ENCODE data around the gene FOSL2. TPM values are rescaled to one million over a fixed set of nuclear protein-coding genes. Genes with fewer than 3 reads are reported as not detected.
A peak's percentile ranks its signal among the peaks of the same experiment; 100 is the strongest.

The FOSL2 gene
- polyA plus RNA-seq, 1 donor (not counting 4 experiments of a cell fraction or from before 2014, with no cell fraction given) = 24.1 TPM

GRCh38 chr2:28381225-28382180, 11.2 kb upstream of the FOSL2 start:
- Histone ChIP-seq H3K27ac (ENCODE audit: control insufficient read depth, insufficient read depth, low read length) (no peak overlapping the region), H3K79me2 (ENCODE audit: control insufficient read depth, insufficient read depth, low read length) (no peaks in the 10 kb centered on the region), H3K4me3 (ENCODE audit: control insufficient read depth in 2 of 3, extremely low read depth in 1 of 3, insufficient read depth in 2 of 3, low read depth in 1 of 3, low read length in 3 of 3) (no peak overlapping the region), H3K4me1 (ENCODE audit: control insufficient read depth, extremely low read depth, insufficient read depth, low read length) (peaks cover 31% of the 10 kb centered on the region), H3K4me2 (ENCODE audit: control insufficient read depth, extremely low read depth, insufficient read depth, low read depth, low read length) (no peak overlapping the region), H3K9ac (ENCODE audit: control insufficient read depth, extremely low read depth, insufficient read depth, low read length) (no peak overlapping the region), H2AFZ (ENCODE audit: control insufficient read depth, low read length) (no peak overlapping the region), H3K9me1 (ENCODE audit: control insufficient read depth, extremely low read depth, insufficient read depth, low read length) (no peaks in the 10 kb centered on the region), H3K27me3 (ENCODE audit: control insufficient read depth, extremely low read depth, insufficient read depth, low read length) (no peaks in the 10 kb centered on the region), H4K20me1 (ENCODE audit: control insufficient read depth, extremely low read depth, insufficient read depth, low read length) (no peaks in the 10 kb centered on the region), H3K9me3 (ENCODE audit: control insufficient read depth, low read depth, low read length) (no peaks in the 10 kb centered on the region), H3K36me3 (ENCODE audit: control insufficient read depth in 2 of 2, extremely low read depth in 1 of 2, insufficient read depth in 2 of 2, low read length in 2 of 2) (no peaks in the 10 kb centered on the region)
- dilution Hi-C loops (cut with MboI; ENCODE audit: extremely low pct_ligation_motif_present, low sequenced_read_pairs) = no loop called here
- FAIRE-seq (no peak), DNase-seq (ENCODE audit: low read depth, low spot score) (no peak)
- TF ChIP-seq EZH2 (IDR thresholded peaks at IDR 0.05; ENCODE audit: low read length) = no peak
- TF ChIP-seq CTCF (optimal IDR thresholded peaks at IDR 0.05 in 1 of 3, IDR thresholded peaks at IDR 0.05 in 1 of 3, conservative IDR thresholded peaks at IDR 0.05 in 1 of 3; ENCODE audit: extremely low read depth in 1 of 3, insufficient read depth in 2 of 3, low read length in 3 of 3) = no peak

GRCh38 chr2:28382755-28383154, 9.9 kb upstream of the FOSL2 start:
- Histone ChIP-seq H3K4me1 (ENCODE audit: control insufficient read depth, extremely low read depth, insufficient read depth, low read length) (peaks cover 26% of the 10 kb centered on the region), H4K20me1 (ENCODE audit: control insufficient read depth, extremely low read depth, insufficient read depth, low read length) (no peaks in the 10 kb centered on the region)
- dilution Hi-C loops (cut with MboI; ENCODE audit: extremely low pct_ligation_motif_present, low sequenced_read_pairs) = no loop called here

More at GRCh38 chr2:28382755-28383154, 9.9 kb upstream of the FOSL2 start:
- no peaks in the 10 kb centered on the region for H3K79me2 ChIP-seq (ENCODE audit: control insufficient read depth, insufficient read depth, low read length)
- no peak for TF ChIP-seq CTCF (optimal IDR thresholded peaks at IDR 0.05 in 1 of 3, IDR thresholded peaks at IDR 0.05 in 1 of 3, conservative IDR thresholded peaks at IDR 0.05 in 1 of 3; ENCODE audit: extremely low read depth in 1 of 3, insufficient read depth in 2 of 3, low read length in 3 of 3)
- TF ChIP-seq EZH2 (IDR thresholded peaks at IDR 0.05; ENCODE audit: low read length) = no peak
- FAIRE-seq = no peak
- H3K9ac ChIP-seq (ENCODE audit: control insufficient read depth, extremely low read depth, insufficient read depth, low read length) = no peak overlapping the region
- no peak overlapping the region for H3K27ac ChIP-seq (ENCODE audit: control insufficient read depth, insufficient read depth, low read length)
- H3K9me1 ChIP-seq (ENCODE audit: control insufficient read depth, extremely low read depth, insufficient read depth, low read length) = no peaks in the 10 kb centered on the region
- peak overlapping the region; percentile 8 for H2AFZ ChIP-seq (ENCODE audit: control insufficient read depth, low read length)
- H3K9me3 ChIP-seq (ENCODE audit: control insufficient read depth, low read depth, low read length) = no peaks in the 10 kb centered on the region
- no peak for DNase-seq (ENCODE audit: low read depth, low spot score)
- H3K36me3 ChIP-seq (ENCODE audit: control insufficient read depth in 2 of 2, extremely low read depth in 1 of 2, insufficient read depth in 2 of 2, low read length in 2 of 2) = no peaks in the 10 kb centered on the region
- H3K4me2 ChIP-seq (ENCODE audit: control insufficient read depth, extremely low read depth, insufficient read depth, low read depth, low read length) = no peak overlapping the region
- no peaks in the 10 kb centered on the region for H3K27me3 ChIP-seq (ENCODE audit: control insufficient read depth, extremely low read depth, insufficient read depth, low read length)
- H3K4me3 ChIP-seq (ENCODE audit: control insufficient read depth in 2 of 3, extremely low read depth in 1 of 3, insufficient read depth in 2 of 3, low read depth in 1 of 3, low read length in 3 of 3) = no peak overlapping the region
